Activated CD4-positive, alpha-beta T cell treated with anti-CD3 and anti-CD28 coated beads, Interleukin-2, amount 50 U/mL, for 24 hours (primary cell): ENCODE results near the gene TMEM63B.
"Not testable (repeated sequence)": the region's sequence is repeated elsewhere in the genome, so short reads cannot be mapped to it uniquely, and the experiment has no call there.

Experiments
- DNase-seq, 2 donors: peaks; one replicate each; pipeline ENCODE4 v3.0.0-alpha.2; 2020; ENCODE audit warnings: low read depth in 1 of 2, low spot score in 1 of 2

TMEM63B gene

DNA sequence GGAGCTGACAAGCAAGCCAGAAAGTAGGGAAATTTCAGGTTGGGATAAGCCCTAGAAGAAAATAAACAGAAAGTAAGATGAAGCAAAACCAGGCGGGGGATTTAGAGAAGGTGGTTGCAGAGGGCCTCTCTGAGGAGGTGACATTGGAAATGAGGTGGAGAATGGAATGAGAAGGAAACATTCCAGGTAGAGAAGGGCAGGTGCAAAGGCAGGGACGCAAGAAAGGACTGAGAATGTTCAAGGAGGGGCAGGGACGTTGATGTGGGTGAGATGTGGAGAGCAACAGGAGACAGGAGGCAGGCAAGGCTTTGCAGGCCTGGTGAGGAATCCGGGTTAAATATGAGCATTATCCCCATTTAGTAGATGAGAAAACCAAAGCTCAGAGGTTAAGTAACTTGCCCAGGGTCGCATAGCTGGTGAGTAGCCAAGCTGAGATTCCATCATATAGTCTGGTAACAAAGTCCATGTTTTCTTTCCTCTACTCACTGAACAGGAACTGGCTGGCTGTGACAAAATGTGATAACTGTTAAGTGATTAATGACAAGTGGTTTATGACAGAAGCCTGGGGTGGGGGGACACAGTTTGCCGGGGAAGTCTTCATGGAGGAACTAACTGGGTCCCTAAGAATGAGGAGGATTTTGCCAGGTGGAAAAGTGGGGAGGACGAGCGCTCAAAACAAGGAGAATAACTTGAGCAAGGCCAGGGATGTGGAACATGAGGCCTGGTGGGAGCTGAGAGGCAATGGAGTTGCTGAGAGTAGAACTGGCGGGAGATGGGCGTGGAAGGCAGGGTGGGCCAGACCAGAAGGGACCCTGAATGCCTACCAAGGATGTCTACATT lies 32.7 kb upstream of the TMEM63B start:
- DNase-seq, result no peak

GRCh38 chr6:44095243-44095623 lies 32.1 kb upstream of the TMEM63B start:
- not testable (repeated sequence) for DNase-seq

DNA sequence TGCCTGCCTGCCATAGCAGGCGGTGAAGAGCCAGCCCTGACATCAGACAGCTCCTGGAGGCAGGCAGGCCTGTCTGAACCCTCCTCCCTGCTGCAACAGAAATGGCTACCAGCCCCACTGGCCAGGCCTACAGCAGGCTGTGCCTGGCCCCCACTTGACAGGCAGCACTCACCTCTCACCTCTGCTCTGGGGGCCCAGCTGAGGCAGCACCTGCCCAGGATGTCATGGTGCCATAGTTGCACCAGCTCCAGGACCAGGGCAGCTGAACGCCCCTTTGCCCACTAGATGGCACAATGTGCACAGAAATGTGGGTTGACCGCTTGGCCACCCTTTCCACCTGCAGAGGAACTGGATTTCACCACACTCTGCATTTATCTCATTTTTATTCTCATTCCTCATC lies 30.7 kb upstream of the TMEM63B start:
- DNase-seq, result peak; percentile 53 to 68

GRCh38 chr6:44097782-44098317 lies 29.5 kb upstream of the TMEM63B start:
- no peak for DNase-seq

DNA sequence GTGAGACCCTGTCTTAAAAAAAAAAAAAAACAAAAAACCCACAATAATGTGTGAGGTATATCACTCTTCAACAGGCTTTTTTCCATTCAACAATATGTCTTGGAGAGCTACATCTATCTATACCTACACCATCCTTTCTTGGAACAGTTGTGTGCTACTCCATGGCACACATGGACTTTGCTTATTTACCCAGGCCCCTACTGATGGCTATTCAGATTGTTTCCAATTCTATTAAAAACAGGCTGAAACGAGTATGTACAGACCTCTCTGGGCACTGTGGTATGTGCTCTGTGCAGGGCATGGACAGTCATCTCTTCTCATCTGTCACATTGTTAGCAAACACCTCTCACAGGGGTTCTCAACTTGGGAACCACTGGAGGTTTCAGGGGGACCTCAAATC lies 28.2 kb upstream of the TMEM63B start:
- no peak for DNase-seq

DNA sequence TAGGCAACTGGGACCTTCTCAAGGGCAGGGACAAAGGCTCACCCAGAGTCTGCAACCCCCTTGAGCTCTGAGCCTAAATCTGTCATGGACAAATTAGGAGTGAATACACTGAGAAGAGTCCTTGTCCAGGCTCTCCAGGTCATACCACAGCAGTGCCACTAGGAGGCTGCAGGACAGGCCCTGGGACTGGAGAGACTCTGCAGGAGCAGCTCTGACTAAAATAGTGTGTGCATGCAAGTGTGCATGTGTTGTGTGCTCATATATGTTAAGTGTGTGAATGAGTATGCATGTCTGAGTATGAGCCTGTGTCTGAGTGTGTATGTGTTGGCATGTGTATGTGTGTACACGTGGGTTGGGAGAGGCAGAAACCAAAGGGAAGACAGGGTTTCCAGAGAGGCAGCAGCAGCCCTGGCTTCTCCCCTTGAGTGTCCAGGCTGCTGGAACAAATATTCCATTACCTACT lies 27.2 kb upstream of the TMEM63B start:
- no peak for DNase-seq

DNA sequence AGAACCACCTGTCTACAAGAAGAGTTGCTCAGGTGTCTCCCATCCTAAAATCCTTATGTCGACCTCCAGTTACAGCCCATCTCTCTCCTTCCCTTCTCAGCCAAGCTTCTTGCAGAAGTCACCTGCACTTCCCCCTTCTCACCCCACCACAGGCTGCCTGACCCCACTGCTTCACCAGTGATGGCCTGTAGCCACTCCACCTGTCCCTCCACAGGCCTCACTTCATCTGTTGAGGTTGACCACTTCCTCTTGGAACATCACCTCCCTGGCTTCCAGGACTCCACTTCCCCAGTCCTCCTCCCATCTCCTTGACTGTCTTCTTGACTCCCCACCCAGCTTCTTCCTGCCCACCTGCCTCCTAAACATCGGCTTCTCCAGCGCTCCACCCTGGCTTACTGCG lies 25.5 kb upstream of the TMEM63B start:
- DNase-seq, result no peak

DNA sequence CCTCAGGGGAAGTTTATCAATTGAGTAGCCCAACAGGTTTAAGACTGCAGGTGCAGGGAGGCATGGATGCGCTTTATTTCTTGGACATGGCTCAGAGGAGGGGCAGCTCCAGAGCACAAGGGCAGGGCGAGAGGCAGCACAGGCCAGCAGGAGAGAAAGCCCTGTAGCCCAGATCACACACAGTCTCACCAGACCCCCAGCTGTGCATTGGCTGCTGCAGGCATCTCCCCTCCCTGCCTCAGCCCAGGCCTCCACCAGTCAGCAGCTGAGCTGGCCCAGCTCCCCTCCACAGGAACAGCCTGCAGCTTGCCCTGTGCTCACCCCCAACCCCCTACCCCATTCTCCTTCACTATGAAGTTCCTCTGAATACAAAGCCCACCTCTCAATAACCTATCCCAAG lies 24.8 kb upstream of the TMEM63B start:
- no peak for DNase-seq

DNA sequence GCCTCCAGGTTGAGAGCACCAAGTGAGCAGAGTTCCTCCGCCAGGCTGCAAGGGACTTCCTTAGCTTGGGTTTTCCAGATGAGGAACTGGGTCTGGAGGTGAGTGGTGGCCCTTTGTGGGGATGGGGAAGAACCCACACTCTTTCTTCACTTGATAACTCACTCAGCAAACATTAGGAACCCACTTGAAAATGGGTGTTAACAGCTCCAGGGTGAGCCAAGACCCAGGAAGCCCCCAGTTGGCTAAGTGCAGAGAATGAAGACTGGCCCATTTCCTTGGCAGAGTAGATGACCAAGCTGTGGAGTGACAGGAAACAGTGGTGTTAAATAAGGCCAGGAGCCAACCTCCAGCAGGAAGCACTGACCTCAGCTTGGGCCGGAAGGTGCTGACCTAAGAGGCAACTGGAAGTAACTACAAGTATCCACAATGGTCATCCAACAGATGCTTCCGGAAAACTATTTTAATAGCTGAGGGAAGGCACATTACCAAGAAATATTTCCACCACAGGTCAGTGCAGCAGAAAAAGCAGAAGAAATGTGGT lies 22.8 kb upstream of the TMEM63B start:
- DNase-seq, result no peak

GRCh38 chr6:44105146-44105545 lies 22.2 kb upstream of the TMEM63B start:
- no peak for DNase-seq

GRCh38 chr6:44105993-44106740 lies 21.2 kb upstream of the TMEM63B start:
- DNase-seq, result no peak

DNA sequence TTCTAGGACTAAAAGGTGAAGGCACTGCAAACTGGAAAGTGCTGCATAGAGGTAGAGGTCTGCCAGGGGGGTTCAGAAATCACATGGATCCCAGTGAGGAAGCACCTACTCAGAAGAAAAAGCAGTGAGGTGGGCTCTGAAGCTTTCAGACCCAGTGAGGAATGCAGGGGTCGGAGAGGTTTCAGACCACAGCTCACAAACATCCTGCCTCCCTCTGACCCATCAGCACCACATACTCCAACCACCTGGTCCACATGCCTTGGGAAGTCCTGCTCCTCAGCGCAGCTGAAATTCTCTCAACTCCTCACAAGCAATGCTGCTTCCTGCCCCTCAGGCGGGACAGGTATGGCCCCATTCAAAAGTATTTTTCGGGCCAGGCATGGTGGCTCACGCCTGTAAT lies 20.3 kb upstream of the TMEM63B start:
- no peak for DNase-seq

- no peak for DNase-seq
Measured at GRCh38 chr6:44108471-44108870, 18.9 kb upstream of the TMEM63B start.

DNA sequence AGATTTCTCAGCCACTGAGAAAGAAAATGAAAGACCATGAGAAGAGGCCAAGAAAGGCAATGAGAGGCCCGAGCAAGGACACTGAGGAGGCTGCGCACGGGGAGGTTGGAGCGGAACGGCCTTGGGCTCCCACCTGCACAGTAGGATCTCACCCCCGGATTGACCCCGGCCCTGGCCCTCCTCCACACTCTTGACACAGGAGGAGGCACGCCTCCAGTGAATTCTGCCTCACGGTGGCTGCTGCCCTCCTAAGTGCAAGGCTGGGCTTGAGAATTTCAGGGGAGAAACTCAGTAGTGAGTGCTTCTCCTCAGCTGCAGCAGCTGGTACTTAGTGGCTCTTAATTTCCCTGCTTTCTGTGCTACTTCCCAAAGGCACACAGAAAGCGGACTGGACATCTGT lies 18.1 kb upstream of the TMEM63B start:
- DNase-seq, result no peak

DNA sequence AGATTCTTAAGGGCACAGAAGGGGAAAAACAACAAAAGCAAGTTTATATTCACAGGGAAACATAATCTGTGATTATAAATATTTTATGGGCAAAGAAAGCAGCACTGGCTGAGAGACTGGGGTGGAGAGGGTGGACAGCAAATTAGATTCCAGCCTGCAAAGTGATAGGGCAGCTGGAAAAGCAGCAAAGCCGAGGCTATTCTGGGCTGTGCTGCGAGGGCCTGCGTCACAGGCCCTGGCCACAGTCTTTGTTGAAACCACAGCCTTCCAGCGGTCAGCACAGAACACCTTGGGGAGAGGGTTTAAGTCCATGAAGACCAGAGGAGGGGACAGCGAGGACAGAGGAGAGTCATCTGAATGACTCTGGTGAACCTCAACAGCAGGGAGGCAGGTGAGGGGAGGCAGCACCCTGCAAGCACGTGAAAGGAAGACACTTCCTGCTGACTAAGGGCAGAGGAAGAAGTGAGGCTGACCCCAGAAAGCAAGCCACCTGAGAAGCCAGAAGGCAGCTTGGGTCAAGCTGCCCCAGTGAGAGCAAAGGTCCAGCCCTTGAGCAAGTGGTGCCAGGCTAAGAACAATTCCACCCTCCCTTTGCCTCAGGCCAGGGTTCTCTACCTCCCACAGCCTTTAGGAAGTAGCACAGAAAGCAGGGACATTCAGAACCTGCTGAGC lies 17.2 kb upstream of the TMEM63B start:
- no peak for DNase-seq

GRCh38 chr6:44110966-44111365 lies 16.4 kb upstream of the TMEM63B start:
- DNase-seq, result no peak

DNA sequence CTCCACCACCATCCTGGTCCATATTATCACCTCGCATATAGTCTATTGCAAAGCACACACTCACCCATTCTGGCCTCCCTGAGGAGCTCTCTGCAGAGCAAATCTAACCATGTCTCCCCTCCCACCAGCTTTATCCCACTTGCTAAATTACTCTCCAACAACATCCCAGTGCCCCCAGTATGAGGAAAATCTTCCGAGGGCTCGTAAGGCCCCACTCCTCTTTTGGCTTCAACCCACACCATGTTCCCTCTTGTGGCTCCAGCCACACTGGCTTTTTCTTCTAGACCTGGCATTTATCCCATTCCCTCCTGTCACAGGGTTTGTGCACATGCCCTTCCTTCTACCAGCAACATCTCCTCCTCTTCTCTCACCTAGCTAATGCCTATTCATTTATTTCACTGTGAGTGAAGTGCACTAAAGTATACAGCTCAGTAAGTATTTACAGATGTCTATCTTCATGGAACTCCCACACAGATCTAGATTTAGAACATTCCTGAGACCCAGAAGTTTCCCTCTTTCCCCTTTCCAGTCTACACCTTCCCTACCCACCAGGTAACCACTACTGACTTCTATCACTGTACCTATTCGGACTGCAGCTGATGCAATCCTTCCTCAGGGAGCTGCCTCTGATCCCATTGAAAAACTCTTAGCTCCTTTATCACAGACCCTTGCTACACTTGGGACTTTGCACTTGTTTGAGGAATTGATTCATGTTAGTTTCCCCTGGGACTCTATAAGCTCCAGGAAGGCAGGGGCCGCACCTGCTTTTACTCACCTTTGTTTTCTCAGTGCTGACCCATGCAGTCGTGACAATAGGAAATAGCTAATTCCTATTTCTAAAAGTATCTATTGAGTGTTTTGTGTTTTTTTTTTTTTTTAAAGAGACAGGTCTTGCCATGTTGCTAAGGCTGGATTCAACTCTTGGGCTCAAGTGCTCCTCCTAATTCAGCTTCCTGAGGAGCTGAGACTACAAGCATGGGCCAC lies 15.6 kb upstream of the TMEM63B start:
- no peak for DNase-seq

DNA sequence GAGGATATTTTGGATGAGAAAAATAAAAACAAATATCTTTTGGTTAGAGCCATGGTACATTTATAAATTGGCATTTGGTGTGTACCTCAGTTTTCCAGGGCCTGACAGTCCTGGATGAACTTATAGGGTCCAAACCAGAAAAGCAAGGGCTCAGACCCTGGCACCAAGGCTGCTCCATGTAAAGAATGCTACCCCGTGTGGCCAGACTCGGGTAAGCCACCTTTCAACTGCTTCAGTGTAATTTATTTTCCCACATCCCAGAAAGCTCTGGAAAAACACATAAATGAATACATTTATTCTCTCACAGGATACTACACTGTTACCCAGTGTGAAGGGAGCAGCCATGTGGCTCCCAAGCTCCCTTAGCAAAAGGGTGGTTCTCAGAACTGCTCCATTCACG lies 13.9 kb upstream of the TMEM63B start:
- no peak for DNase-seq

GRCh38 chr6:44115866-44116265 lies 11.5 kb upstream of the TMEM63B start:
- no peak for DNase-seq
